ENCODE data around the gene RIC8B.

Gene RIC8B

GRCh38 chr12:106934277-106934676, 159.8 kb downstream of the RIC8B start:
- DNase-seq (ENCODE audit: low read depth in 4 of 4, low spot score in 1 of 4), result no peak

All from stimulated activated CD4-positive, alpha-beta T cell treated with anti-CD3 and anti-CD28 coated beads, Interleukin-1b, Interleukin-23, amount 100 ng/mL, for 24 hours (primary cell).